Inferior parietal cortex (tissue), 1 donor: ENCODE measurements around the gene PRMT1.

ENCODE experiments used
- DNase-seq: peaks from one replicate; pipeline ENCODE4 v3.0.0-alpha.2; 2016; ENCODE audit errors: extremely low spot score

The PRMT1 gene

GRCh38 chr19:49688531-49689132, 11.6 kb downstream of the PRMT1 start:
- no peak for DNase-seq

- DNase-seq, result peak; percentile 41
Observed at GRCh38 chr19:49689133-49690078, 12.3 kb downstream of the PRMT1 start, which contains the start of gene ADM5. Gene ADM5 (plus strand): TSS chr19:49689594. CDS start chr19:49689838, 244 bp downstream.

GRCh38 chr19:49690079-49690655, 13.1 kb downstream of the PRMT1 start:
- peak; percentile 34 for DNase-seq

- peak; percentile 80 for DNase-seq
Observed at GRCh38 chr19:49690656-49691242, 13.7 kb downstream of the PRMT1 start, which contains the start of gene CPT1C. Gene CPT1C (plus strand): TSS chr19:49691116. CDS start chr19:49692253, 1,137 bp downstream.

GRCh38 chr19:49691243-49692146, 14.4 kb downstream of the PRMT1 start:
- DNase-seq, result peak; percentile 85

- DNase-seq, result peak; percentile 47
Observed at GRCh38 chr19:49692147-49692506, 15.1 kb downstream of the PRMT1 start.

- no peak for DNase-seq
Observed at GRCh38 chr19:49696115-49696514, 19.0 kb downstream of the PRMT1 start.

GRCh38 chr19:49696865-49697264, 19.8 kb downstream of the PRMT1 start:
- DNase-seq, result no peak

- DNase-seq, result no peak
Observed at GRCh38 chr19:49699364-49699763, 22.3 kb downstream of the PRMT1 start.

GRCh38 chr19:49700563-49700962, 23.5 kb downstream of the PRMT1 start:
- no peak for DNase-seq

- no peak for DNase-seq
Observed at GRCh38 chr19:49701271-49701786, 24.3 kb downstream of the PRMT1 start.

GRCh38 chr19:49704888-49705642, 28.0 kb downstream of the PRMT1 start:
- no peak for DNase-seq

GRCh38 chr19:49705919-49706318, 28.8 kb downstream of the PRMT1 start:
- no peak for DNase-seq

GRCh38 chr19:49710372-49710951, 33.4 kb downstream of the PRMT1 start:
- DNase-seq, result no peak

GRCh38 chr19:49712397-49712859, 35.4 kb downstream of the PRMT1 start:
- DNase-seq, result peak; percentile 27

- DNase-seq, result no peak
Observed at GRCh38 chr19:49713236-49713845, 36.3 kb downstream of the PRMT1 start.

- DNase-seq, result no peak
Observed at GRCh38 chr19:49716154-49716553, 39.1 kb downstream of the PRMT1 start.

- DNase-seq, result no peak
Observed at GRCh38 chr19:49718511-49718910, 41.4 kb downstream of the PRMT1 start.

- DNase-seq, result no peak
Observed at GRCh38 chr19:49718991-49719390, 41.9 kb downstream of the PRMT1 start.
